Right lobe of liver (tissue), 4 donors: Measurements from ENCODE around the gene RBFOX2.

Source experiments
- CTCF ChIP-seq, 4 donors: fragments of 200-600 bp in 3 of 4; fragments of 450-650 bp in 1 of 4; IDR thresholded peaks; one replicate each; pipeline versions ENCODE4 v1.5.1 to v1.8.0; 2016 to 2022; ENCODE audit warnings: antibody characterized with exemption in 4 of 4, mild to moderate bottlenecking in 2 of 4
- POLR2A ChIP-seq: fragments of 450-650 bp; IDR thresholded peaks from one replicate; pipeline ENCODE4 v1.6.1; 2017; ENCODE audit warnings: antibody characterized with exemption, mild to moderate bottlenecking
- donor health status: DM: no; HTN: no; CAD: no.
- donor health status: DM: no; HTN: no; CAD: no.
- donor health status: DM: no; HTN: yes; CAD: no.

GRCh38 chr22:35711336-35711735 is 317.3 kb downstream of the RBFOX2 start:
- no peak for TF ChIP-seq CTCF (IDR thresholded peaks at IDR 0.05)
- TF ChIP-seq POLR2A = no peak
